Skeletal muscle cell (primary cell): ENCODE data around the gene MOB3A.

Experiments used
- DNase-seq: peaks from one replicate; pipeline ENCODE4 v3.0.0-alpha.2; 2010; ENCODE audit warnings: low read depth
- H3K4me3 ChIP-seq: 2 replicates; pipeline ENCODE4 v1.5.1; 2011; ENCODE audit warnings: low read depth, mild to moderate bottlenecking, control low read depth, low read length, moderate library complexity

MOB3A gene

GRCh38 chr19:2050349-2050990, 45.7 kb downstream of the MOB3A start:
- DNase-seq = no peak
- H3K4me3 ChIP-seq = peak overlapping the region; percentile 93

GRCh38 chr19:2049741-2050348, 46.3 kb downstream of the MOB3A start:
- DNase-seq = no peak
- peak overlapping the region; percentile 93 for H3K4me3 ChIP-seq

DNA sequence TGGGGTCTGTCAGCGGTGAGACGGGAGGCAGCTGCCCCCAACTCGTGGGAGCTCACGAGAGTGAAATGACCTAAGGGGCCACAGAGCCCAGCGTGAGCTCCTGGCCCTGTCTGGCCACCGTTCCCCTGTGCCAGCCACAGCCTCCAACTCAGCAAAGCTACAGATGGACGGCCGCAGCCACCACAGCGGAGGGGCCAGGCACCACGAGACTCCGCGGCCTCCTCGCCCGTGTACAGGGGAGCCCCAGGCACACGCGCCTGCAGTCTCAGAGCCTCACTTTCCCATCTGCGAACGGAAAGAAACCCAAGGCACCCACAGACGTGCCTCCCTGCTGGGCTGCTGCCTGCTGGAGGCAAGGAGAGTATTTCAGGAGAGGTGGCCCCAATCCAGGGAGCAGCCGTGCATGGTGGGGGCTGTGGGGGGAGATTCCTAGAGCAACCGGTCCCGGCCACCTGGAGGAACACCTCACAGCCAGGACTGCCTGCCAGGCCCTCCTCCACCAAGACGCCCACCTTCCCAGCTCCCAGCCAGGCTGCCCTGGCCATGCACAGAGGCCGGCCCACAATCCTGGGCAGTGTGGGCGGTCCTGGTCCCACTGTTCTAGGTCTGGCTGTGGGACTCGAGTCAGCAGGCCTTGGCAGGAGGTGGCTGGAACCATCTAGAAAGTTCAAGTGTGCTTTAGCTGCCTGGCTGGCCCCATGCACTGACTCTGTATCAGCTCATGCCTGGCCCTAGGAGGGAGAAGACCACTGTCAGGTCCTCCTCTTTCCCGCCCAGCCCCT, 47.0 kb downstream of the MOB3A start:
- no peak for DNase-seq

GRCh38 chr19:2048104-2048958, 47.8 kb downstream of the MOB3A start:
- DNase-seq = no peak

More for the DNA sequence above, 47.0 kb downstream of the MOB3A start:
- H3K4me3 ChIP-seq = peak overlapping the region; percentile 93

DNA sequence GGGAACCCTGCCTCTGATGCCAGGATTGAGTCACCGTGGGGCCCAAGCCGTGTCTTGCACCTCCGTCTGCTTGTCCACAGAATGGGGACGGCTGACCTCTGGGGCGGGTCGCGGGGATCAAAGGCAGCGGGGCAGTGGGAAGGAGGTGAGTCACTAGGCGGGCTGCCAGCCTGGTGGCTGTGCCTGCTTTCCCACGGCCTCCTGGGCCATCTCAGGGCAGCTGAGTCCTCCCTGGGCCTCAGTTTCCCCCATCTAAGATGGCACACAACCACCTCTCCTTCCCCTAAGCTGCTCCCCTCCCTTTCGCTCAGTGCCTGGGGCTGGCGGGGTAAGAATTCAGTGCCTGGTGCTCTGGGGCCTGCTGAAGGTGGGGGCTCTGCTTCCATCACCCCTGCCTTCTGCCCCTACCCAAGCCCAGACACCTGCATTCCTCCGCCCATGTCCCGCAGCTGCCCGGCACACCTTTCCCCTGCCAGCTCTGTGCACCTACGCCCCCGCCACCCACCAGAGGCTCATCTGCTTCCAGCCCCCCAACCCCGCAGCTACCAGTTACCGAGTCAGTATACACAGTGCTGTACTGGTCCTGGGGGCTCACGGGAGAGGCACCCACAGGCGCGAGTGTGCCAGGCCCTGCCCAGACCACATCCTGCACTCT, 48.5 kb downstream of the MOB3A start:
- no peak for DNase-seq
- H3K4me3 ChIP-seq = no peak overlapping the region

More at GRCh38 chr19:2048104-2048958, 47.8 kb downstream of the MOB3A start:
- peak overlapping the region; percentile 93 for H3K4me3 ChIP-seq

GRCh38 chr19:2047076-2047448, 49.1 kb downstream of the MOB3A start:
- no peak for DNase-seq
- no peak overlapping the region for H3K4me3 ChIP-seq

- no peak for DNase-seq
Observed at GRCh38 chr19:2046046-2046907, 49.8 kb downstream of the MOB3A start.

DNA sequence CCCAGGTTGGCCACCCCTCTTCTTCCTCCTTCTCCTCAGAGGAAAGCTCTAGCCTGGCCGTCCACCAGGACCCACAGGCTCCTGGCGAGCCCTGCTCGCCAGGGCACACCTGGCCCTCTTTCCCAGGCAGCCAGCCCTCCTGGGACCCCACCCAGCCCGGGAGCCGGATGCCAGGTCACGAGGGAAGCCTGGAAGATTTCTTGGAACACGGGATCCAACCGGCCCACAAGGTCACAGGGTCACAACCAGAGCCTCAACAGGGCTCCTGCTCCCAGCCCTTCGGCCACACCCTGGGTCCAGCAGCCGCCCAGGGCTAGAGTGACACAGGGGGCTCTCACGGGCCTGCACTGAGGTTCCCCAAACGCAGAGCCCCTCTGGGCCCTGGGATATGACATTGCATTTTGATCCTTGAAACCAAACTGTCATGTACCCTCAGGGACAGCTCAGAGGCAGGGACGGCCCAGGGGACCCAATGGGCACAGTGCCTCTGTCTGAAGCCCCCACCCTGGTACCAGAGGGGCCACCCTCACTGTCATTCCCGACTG, 50.6 kb downstream of the MOB3A start:
- no peak for DNase-seq
- no peak overlapping the region for H3K4me3 ChIP-seq

More at GRCh38 chr19:2046046-2046907, 49.8 kb downstream of the MOB3A start:
- H3K4me3 ChIP-seq = no peak overlapping the region

- DNase-seq = no peak
- no peak overlapping the region for H3K4me3 ChIP-seq
Observed at GRCh38 chr19:2044709-2045500, 51.2 kb downstream of the MOB3A start.

DNA sequence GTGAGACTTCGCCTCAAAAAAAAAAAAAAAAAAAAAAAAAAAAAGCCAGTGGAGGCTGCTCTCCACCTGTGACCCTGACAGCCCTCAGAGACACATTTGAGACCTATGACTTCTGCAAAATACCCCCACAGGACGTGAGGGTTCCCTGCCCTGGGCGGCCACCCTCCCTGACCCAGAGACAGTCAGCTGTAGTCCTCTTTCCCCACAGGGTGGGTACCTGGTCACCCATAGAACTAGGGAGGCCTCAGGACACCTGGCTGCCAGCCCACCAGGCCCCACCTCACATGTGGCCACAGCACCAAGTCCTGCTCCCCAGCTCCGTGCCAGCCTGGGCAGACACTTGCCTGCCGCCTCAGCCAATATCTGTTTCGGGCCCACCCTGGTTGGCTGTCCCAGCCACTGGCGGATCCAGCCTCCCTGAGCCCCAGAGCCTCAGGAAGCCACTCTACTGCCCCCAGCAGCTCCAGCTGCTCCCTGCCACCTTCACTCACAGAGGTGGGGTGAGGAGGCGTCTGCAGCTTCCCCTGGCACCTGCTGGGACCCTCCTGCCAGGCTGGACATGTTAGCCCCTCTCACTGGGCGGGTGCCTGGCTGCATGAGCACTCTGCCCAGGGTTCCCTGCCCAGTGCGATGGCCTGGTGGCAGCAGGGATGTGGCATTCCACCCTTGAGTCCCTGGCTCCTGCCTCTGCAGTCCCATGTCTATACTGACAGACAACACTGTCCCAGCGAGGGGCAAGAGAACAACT, 52.0 kb downstream of the MOB3A start:
- H3K4me3 ChIP-seq = no peak overlapping the region
- no peak for DNase-seq

GRCh38 chr19:2043251-2043641, 52.9 kb downstream of the MOB3A start:
- H3K4me3 ChIP-seq = no peak overlapping the region
- DNase-seq = no peak

DNA sequence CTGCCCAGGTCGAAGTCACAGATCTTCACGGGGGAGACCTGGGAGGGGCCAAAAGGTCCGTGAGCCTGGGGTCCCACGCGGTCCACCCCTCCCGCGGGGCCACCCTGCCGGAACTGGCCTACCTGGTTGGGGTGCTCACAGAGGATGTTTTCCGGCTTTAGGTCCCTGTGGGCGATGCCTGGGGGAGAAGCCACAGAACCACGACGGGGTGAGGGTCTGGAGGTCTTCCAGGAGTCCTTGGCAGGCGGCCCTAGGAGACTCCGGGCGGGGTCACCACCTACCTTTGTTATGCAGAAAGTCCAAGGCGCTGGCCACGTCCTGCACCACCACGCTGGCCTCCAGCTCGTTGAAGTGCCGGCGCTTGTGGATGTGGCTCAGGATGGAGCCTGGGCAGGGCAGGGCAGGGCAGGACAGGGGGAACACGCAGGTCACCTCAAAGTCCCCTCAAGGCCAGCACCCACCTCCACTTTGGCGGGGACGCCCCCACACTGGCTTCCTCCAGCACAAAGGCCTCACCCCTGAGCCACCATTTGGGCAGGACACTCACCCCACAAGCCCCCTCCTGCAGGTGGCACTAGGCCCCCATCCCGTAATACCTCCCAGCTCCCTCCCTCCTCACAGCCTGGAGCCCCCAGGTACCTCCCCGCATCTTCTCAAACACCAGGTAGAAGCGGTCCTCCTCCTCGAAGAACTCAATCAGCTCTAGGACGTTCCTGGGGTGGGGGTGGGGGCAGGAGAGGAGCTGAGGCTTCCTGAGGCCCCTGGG, 53.5 kb downstream of the MOB3A start:
- H3K4me3 ChIP-seq = no peak overlapping the region
- DNase-seq = no peak

DNA sequence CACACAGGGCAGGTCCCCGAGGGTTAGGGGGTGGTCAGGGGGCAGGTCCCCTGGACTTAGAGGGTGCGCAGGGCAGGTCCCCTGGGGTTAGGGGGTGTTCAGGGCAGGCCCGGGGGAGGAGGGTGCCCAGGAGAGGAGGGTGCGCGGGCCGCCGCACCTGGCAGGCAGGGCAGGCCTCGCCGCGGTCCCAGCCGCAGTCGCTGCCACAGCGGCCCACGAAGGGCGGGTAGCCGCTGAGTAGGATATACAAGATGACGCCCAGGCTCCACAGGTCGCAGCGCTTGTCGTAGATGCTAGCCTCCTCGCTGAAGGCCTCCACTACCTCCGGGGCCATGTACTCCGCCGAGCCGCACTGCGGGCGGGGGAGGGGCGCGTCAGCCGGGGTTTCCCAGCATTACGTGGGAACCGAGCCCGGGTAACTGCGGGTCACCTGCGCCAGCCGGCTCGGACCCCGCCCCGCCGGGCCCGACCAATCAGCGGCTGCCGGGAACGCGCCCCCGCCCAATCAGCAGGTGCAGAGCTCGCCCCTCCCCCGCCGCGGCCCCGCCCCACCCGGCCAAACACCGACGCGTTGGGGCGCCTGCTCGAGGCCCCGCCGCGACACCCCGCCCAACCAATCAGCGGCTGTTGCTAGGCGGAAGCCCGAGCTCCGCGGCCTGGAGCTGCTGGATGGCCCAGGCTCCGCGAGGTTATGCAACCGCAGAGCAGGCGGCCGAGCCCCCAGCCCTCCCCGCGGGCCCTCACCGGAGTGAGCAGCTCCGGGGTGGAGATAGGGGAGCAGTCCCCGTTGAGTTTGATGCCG, 54.2 kb downstream of the MOB3A start:
- DNase-seq = peak; percentile 77
- no peak overlapping the region for H3K4me3 ChIP-seq

- no peak overlapping the region for H3K4me3 ChIP-seq
- no peak for DNase-seq
Observed at GRCh38 chr19:2041433-2041682, 54.8 kb downstream of the MOB3A start.

DNA sequence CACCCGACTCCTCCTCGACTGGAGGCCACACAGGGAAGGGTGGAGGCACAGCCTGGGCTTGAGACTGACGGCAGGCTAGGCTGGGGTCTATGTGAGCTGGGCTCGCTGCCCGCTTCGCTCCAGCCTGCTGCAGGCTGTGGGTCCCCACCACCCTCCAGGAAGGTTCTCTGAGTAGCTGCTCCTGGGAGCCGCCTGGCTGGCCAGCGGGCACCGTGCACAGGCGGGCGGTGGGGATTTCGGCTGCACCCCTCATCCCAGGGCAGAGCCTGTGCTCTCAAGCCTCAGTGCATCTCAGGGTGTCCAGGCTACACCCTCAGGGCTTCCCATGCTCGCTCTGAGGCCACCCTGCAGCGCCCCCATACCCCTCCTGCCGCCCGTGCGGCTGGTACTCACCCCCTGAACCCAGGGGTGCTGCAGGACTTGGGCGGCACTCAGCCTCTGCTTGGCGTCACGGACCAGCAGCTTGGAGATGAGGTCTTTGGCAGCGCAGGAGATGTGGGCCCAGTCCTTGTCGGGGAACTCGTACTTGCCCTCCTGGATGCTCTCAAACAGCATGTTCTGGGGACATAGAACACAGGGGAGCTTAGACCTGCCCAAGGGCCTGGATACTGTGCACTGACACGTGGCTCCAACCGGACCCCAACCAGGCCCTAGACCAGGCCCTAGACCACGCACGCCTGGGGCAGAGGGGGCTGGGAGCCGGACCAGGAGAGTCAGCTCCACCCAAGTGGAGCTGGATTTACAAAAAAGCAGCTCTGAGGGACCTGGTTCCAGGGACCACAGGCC, 55.3 kb downstream of the MOB3A start:
- H3K4me3 ChIP-seq = no peak overlapping the region
- DNase-seq = no peak
